Frontal cortex (tissue), 4 donors: ENCODE results near the gene BIN1. TPM values are rescaled to one million over a fixed set of nuclear protein-coding genes. Genes with fewer than 3 reads are reported as not detected.

Experiments
- DNase-seq, 2 donors: peaks; one replicate each; pipeline ENCODE4 v3.0.0; 2012; ENCODE audit warnings: low spot score in 2 of 2
- FAIRE-seq: peaks from 2 replicates; lab custom pipeline; 2012; peaks lifted over from hg19 to GRCh38; lab: Jason Lieb, UNC
- total RNA-seq: library from RNA; depleted of rRNA; stranded (reverse); fragments of >200 nt; gene quantifications from one replicate; pipeline ENCODE4 v1.2.3, GENCODE V29; 2014
- donor health status: control.
- donor health status: control.
- donor health status: control.

BIN1 gene
- total RNA-seq, 1 donor from 2014 or later = 57.5 TPM

- FAIRE-seq (no peak), DNase-seq (no peak)
These were observed 25.8 kb downstream of the BIN1 start for GRCh38 chr2:127080938-127081755.

- FAIRE-seq = no peak
- DNase-seq = no peak
These were observed 26.6 kb downstream of the BIN1 start for GRCh38 chr2:127080226-127080937.

DNA sequence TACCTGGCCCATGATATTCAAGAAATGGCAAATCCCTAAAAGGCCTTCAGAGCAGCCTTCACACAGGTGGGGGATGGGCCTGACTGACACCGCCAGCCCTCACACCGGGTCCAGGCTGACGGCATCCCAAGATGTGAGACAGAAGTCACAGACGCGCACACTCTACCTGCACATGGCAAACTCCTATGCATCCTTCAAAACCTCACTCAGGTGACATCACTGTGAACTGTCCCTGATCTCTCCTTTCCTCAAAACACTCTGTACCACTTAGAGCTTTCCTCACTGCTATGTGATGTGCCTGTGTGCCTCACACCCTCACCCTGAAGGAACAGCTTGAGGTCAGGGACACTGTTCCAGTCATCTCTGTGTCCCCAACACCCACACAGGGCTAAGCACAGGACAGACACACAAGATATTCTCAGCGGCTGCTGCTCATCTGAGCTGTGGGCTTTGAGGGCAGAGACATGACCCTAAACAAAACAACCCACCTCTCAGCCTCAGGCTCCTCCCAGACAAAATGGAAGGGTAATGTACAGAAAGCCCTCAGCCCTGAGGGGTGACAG, 27.5 kb downstream of the BIN1 start:
- DNase-seq (no peak), FAIRE-seq (no peak)

- no peak for DNase-seq
These were observed 28.2 kb downstream of the BIN1 start for GRCh38 chr2:127078666-127079270.

DNA sequence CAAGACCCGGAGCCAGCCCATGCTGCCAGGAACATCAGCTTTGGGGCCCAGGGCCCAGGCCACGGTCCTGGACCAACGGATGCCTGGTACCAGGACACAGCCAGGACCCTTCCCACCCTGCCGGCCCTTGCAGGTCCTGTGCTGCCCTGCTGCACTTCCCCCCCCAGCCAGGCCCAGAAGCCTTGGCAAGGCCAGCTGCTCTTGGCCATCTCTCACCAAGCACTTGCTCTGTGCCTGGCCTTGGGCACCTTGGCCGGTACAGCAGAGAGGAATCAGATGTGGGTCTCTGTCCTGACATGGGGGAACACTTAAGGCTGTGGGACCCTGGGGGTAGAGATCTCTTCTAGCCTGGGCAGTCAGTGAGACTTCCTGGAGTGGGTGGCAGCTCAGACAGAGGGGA, 28.9 kb downstream of the BIN1 start:
- DNase-seq (no peak), FAIRE-seq (no peak)

More at GRCh38 chr2:127078666-127079270, 28.2 kb downstream of the BIN1 start:
- no peak for FAIRE-seq

GRCh38 chr2:127076924-127077323, 30.0 kb downstream of the BIN1 start:
- no peak for DNase-seq
- no peak for FAIRE-seq

- no peak for FAIRE-seq
- no peak for DNase-seq
These were observed 30.7 kb downstream of the BIN1 start for GRCh38 chr2:127076290-127076689.

GRCh38 chr2:127075821-127076220, 31.1 kb downstream of the BIN1 start:
- no peak for FAIRE-seq

GRCh38 chr2:127074936-127075335, 32.0 kb downstream of the BIN1 start:
- DNase-seq (no peak), FAIRE-seq (no peak)

More at GRCh38 chr2:127075821-127076220, 31.1 kb downstream of the BIN1 start:
- no peak for DNase-seq

DNA sequence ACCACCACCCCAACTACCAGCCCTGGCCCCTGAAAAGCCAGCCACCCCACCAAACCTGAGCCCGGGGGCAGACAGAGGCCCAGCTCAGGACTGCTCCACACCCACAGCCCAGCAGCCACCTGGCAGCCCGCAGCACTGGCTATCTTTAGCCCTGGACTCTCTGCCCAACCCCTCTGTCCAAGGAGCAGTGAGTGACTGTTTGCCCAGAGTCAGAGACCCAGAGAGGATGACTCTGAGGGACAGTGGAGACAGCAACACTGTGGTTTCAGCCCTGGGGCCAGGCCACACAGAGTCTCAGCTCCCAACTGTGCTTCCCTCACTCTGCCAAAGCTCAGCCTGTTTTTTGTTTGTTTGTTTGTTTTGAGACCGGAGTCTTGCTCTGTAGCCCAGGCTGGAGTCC, 32.6 kb downstream of the BIN1 start:
- no peak for DNase-seq
- no peak for FAIRE-seq

DNA sequence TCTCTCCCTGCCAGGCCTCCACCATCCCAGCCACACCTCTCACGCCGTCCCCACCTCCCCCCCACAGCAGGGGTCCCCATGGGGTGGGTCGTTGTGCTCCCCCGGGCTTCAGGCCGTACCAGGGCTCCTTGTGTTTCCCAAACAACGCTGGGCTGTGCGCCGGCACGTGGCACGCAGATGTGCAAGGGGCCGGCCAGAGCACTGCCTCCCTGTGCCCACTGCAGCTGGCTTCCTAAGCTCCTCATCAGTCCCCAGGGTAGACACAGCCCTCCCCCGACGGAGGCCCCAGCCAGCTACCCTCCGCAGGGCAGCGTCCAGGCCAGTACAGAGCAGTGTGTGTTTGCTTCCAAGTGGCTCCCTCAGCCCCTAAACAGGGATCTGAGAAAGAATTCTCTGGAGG, 34.0 kb downstream of the BIN1 start:
- DNase-seq = peak; percentile 67 to 73
- no peak for FAIRE-seq

DNA sequence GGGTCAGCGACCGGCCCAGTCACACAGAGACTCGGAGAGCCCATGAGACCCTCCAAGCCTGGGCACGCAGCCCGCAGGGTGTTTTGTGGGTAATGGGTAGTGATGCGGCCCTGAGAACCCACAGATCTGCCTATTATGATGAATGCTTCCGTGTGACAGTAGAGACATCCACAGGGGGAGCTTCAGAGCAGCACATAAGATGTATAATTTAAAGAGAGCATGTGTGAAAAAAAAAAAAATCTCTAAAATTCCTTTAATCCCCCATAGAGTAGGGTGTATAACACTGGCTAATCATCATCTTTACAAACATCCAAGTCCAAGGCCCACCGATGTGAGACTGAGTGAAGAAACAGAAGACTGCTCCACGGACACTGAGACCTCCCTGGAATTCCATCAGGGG, 34.6 kb downstream of the BIN1 start:
- DNase-seq (no peak), FAIRE-seq (no peak)

GRCh38 chr2:127071901-127072328, 35.0 kb downstream of the BIN1 start:
- DNase-seq (no peak), FAIRE-seq (no peak)

DNA sequence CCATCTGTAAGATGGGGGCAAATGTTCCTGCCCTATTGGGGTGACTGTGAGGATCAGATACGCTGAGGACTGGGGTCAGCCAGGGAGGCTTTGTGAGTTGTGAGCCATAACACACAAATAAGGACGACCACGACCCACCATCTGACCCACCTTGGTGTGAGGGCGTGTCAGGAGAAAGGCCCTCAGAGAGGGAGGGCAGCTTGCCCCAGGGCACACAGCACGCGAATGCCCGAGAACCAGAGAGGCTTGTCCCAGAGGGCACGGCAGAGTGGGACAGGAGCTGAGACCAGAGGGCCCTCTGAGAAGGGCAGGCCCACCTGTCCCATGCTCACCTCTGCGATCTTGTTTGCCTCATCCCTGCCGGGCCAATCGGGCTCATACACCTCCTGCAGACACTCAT, 36.7 kb downstream of the BIN1 start:
- DNase-seq = no peak
- FAIRE-seq = no peak

GRCh38 chr2:127069536-127069935, 37.4 kb downstream of the BIN1 start:
- no peak for DNase-seq
- no peak for FAIRE-seq

DNA sequence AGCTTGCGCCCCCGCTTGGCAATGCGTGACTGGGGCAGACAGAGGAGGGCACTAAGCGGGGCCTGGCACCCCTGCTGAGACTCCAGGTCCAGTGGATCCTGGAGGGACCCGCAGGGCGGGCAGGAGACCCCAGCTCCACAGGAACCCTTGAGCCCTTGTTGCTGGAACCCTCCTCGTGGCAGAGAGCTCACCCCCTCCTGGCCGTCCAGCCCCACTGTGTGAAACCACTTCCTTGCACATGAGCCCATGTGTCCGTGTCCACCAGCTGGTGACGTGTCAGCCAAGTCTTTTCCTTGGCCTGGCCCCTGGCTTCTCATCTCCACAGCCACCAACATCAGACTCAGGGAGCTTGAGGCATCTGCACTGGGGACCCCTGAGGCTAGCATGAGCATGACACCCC, 38.0 kb downstream of the BIN1 start:
- FAIRE-seq = no peak

DNA sequence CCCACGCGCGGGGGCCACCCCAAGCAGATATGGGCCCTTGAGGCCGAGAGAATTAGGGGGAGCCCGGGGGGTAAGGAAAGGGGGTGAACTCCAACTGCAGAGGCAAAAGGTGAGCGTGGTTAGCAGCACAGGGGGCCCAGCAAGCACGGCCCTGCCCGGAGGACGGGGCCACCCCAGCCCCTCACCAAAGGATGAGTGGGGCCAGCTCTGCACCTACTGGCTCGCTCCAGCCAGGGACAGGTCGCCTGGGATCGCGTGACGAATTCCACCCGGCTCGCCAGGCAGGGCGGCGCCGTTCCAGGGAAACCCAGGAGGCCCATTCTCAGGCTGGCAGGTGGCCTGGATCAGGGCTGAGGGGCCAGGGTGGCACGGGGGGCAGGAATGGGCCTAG, 38.6 kb downstream of the BIN1 start:
- DNase-seq (no peak), FAIRE-seq (no peak)

More for the DNA sequence above, 38.0 kb downstream of the BIN1 start:
- DNase-seq = no peak

GRCh38 chr2:127067620-127068350, 39.2 kb downstream of the BIN1 start:
- FAIRE-seq (no peak), DNase-seq (peak; percentile 72 to 77)

- DNase-seq (no peak), FAIRE-seq (no peak)
These were observed 40.0 kb downstream of the BIN1 start for GRCh38 chr2:127066942-127067341.

- DNase-seq (no peak), FAIRE-seq (no peak)
These were observed 41.0 kb downstream of the BIN1 start for GRCh38 chr2:127065940-127066318.
